Measurements from ENCODE around the gene FANCC. TPM values are rescaled to one million over a fixed set of nuclear protein-coding genes. Genes with fewer than 3 reads are reported as not detected.

The FANCC gene
- total RNA-seq, 2 experiments from 2014 or later, result 5.7 to 6.3 TPM

GRCh38 chr9:95306819-95307218, 10.7 kb downstream of the FANCC start:
- DNase-seq (no peak), ATAC-seq (ENCODE audit: poor library complexity) (no peak)
- Histone ChIP-seq H3K27ac (ENCODE audit: low read depth in 1 of 2, low read length in 2 of 2) (no peak overlapping the region), H3K9me3 (ENCODE audit: control insufficient read depth in 1 of 2, insufficient read depth in 1 of 2, low read length in 2 of 2) (no peaks in the 10 kb centered on the region), H3K4me3 (ENCODE audit: low read length) (no peak overlapping the region), H3K27me3 (ENCODE audit: control insufficient read depth in 1 of 2, insufficient read depth in 2 of 2, low read length in 2 of 2) (no peaks in the 10 kb centered on the region), H3K4me1 (ENCODE audit: insufficient read depth, low read length) (peaks cover 2% of the 10 kb centered on the region), H3K36me3 (ENCODE audit: insufficient read depth, low read length) (no peaks in the 10 kb centered on the region)
- no peaks in the 10 kb centered on the region for H3K36me3 Mint-ChIP-seq (ENCODE audit: low read depth)
- H3K27ac Mint-ChIP-seq, result no peak overlapping the region
- no peak for TF ChIP-seq CTCF (IDR thresholded peaks at IDR 0.05)
- H3K4me1 Mint-ChIP-seq (ENCODE audit: low read depth), result peaks cover 32% of the 10 kb centered on the region
- H3K4me3 Mint-ChIP-seq, result no peak overlapping the region
- H3K9me3 Mint-ChIP-seq, result no peaks in the 10 kb centered on the region
- ChIA-PET CTCF (no interaction called here), POLR2A (no interaction called here)
- no peaks in the 10 kb centered on the region for H3K27me3 Mint-ChIP-seq
- intact Hi-C loops (cut with DNase I, micrococcal nuclease), result no loop called here

- Mint-ChIP-seq H3K9me3 (no peaks in the 10 kb centered on the region), H3K4me1 (ENCODE audit: low read depth) (peaks cover 34% of the 10 kb centered on the region), H3K27ac (no peak overlapping the region), H3K4me3 (no peak overlapping the region), H3K27me3 (no peaks in the 10 kb centered on the region), H3K36me3 (ENCODE audit: low read depth) (no peaks in the 10 kb centered on the region)
- Histone ChIP-seq H3K9me3 (ENCODE audit: control insufficient read depth in 1 of 2, insufficient read depth in 1 of 2, low read length in 2 of 2) (no peaks in the 10 kb centered on the region), H3K27ac (ENCODE audit: low read depth in 1 of 2, low read length in 2 of 2) (no peak overlapping the region), H3K36me3 (ENCODE audit: insufficient read depth, low read length) (no peaks in the 10 kb centered on the region), H3K27me3 (ENCODE audit: control insufficient read depth in 1 of 2, insufficient read depth in 2 of 2, low read length in 2 of 2) (no peaks in the 10 kb centered on the region), H3K4me3 (ENCODE audit: low read length) (no peak overlapping the region), H3K4me1 (ENCODE audit: insufficient read depth, low read length) (peaks cover 2% of the 10 kb centered on the region)
- TF ChIP-seq CTCF (IDR thresholded peaks at IDR 0.05), result no peak
- ChIA-PET CTCF (no interaction called here), POLR2A (no interaction called here)
- intact Hi-C loops (cut with DNase I, micrococcal nuclease), result no loop called here
- ATAC-seq (ENCODE audit: poor library complexity), result no peak
- no peak for DNase-seq
These were observed 11.6 kb downstream of the FANCC start for GRCh38 chr9:95305770-95306492.

- Mint-ChIP-seq H3K27ac (peak overlapping the region; percentile 69), H3K4me3 (peak overlapping the region; percentile 62), H3K9me3 (no peaks in the 10 kb centered on the region), H3K27me3 (no peaks in the 10 kb centered on the region), H3K4me1 (ENCODE audit: low read depth) (peaks cover 45% of the 10 kb centered on the region), H3K36me3 (ENCODE audit: low read depth) (no peaks in the 10 kb centered on the region)
- ATAC-seq (ENCODE audit: poor library complexity) (peak; percentile 60), DNase-seq (peak in 3 of 14 experiments; percentile 4 to 18 (median 11))
- CTCF ChIA-PET, result no interaction called here
- Histone ChIP-seq H3K27ac (ENCODE audit: low read depth in 1 of 2, low read length in 2 of 2) (no peak overlapping the region), H3K27me3 (ENCODE audit: control insufficient read depth in 1 of 2, insufficient read depth in 2 of 2, low read length in 2 of 2) (no peaks in the 10 kb centered on the region), H3K36me3 (ENCODE audit: insufficient read depth, low read length) (no peaks in the 10 kb centered on the region), H3K4me1 (ENCODE audit: insufficient read depth, low read length) (peaks cover 2% of the 10 kb centered on the region), H3K4me3 (ENCODE audit: low read length) (no peak overlapping the region), H3K9me3 (ENCODE audit: control insufficient read depth in 1 of 2, insufficient read depth in 1 of 2, low read length in 2 of 2) (no peaks in the 10 kb centered on the region)
- POLR2A ChIA-PET, result no interaction called here
- TF ChIP-seq CTCF (IDR thresholded peaks at IDR 0.05), result no peak
- intact Hi-C loops (cut with DNase I, micrococcal nuclease), result no loop called here
These were observed 15.0 kb downstream of the FANCC start for GRCh38 chr9:95302479-95302878.
